GM23248 (cell line): ENCODE measurements around the gene SLC37A3. TPM values are rescaled to one million over a fixed set of nuclear protein-coding genes. Genes with fewer than 3 reads are reported as not detected.

Experiments
- DNase-seq: peaks from one replicate; pipeline ENCODE4 v3.0.0-alpha.2; 2015
- H2AFZ ChIP-seq: fragments of 200-600 bp; sonication (generic); 2 replicates; pipeline ENCODE4 v1.6.1; 2016; ENCODE audit warnings: antibody characterized with exemption
- H3F3A ChIP-seq: fragments of 200-600 bp; sonication (generic); 2 replicates; pipeline ENCODE4 v1.6.1; 2016; ENCODE audit warnings: mild to moderate bottlenecking, antibody characterized with exemption, mixed run types; ENCODE audit not compliant: insufficient read depth
- H3K27ac ChIP-seq: fragments of 200-600 bp; sonication (generic); 2 replicates; pipeline ENCODE4 v1.5.1; 2016; ENCODE audit warnings: mild to moderate bottlenecking
- H3K27me3 ChIP-seq: fragments of 200-600 bp; sonication (generic); replicated peaks from 2 replicates; pipeline ENCODE4 v1.6.1; 2016; ENCODE audit warnings: mild to moderate bottlenecking; ENCODE audit not compliant: insufficient read depth
- H3K36me3 ChIP-seq: fragments of 200-600 bp; sonication (generic); 2 replicates; pipeline ENCODE4 v1.6.1; 2016; ENCODE audit warnings: low read depth, mild to moderate bottlenecking
- H3K4me1 ChIP-seq: fragments of 200-600 bp; sonication (generic); 2 replicates; pipeline ENCODE4 v1.6.1; 2016; ENCODE audit warnings: mild to moderate bottlenecking; ENCODE audit not compliant: insufficient read depth
- H3K4me2 ChIP-seq: fragments of 200-600 bp; sonication (generic); one replicate; pipeline ENCODE4 v1.6.1; 2016; ENCODE audit warnings: mild to moderate bottlenecking; ENCODE audit not compliant: unreplicated experiment
- H3K4me3 ChIP-seq: fragments of 200-600 bp; sonication (generic); 2 replicates; pipeline ENCODE4 v1.5.1; 2016; ENCODE audit warnings: mild to moderate bottlenecking
- H3K79me2 ChIP-seq: fragments of 200-600 bp; sonication (generic); 2 replicates; pipeline ENCODE4 v1.6.1; 2016; ENCODE audit warnings: mild to moderate bottlenecking; ENCODE audit not compliant: insufficient read depth
- H3K9ac ChIP-seq: fragments of 200-600 bp; sonication (generic); 2 replicates; pipeline ENCODE4 v1.6.1; 2016; ENCODE audit warnings: mild to moderate bottlenecking
- H3K9me2 ChIP-seq: fragments of 200-600 bp; sonication (generic); 2 replicates; pipeline ENCODE4 v1.6.1; 2016; ENCODE audit warnings: mixed run types, mild to moderate bottlenecking, moderate library complexity; ENCODE audit not compliant: insufficient read depth
- H3K9me3 ChIP-seq: fragments of 200-600 bp; sonication (generic); one replicate; pipeline ENCODE4 v1.6.1; 2017; ENCODE audit warnings: low read depth
- H4K20me1 ChIP-seq: fragments of 200-600 bp; sonication (generic); 2 replicates; pipeline ENCODE4 v1.6.0; 2016; ENCODE audit not compliant: insufficient read depth
- EZH2 ChIP-seq: fragments of 200-600 bp; sonication (generic); IDR thresholded peaks from 2 replicates; pipeline ENCODE4 v1.6.1; 2018; ENCODE audit warnings: antibody characterized with exemption, mild to moderate bottlenecking; ENCODE audit not compliant: insufficient read depth, poor library complexity, severe bottlenecking
- EZH2phosphoT487 ChIP-seq: fragments of 200-600 bp; sonication (generic); IDR thresholded peaks from 2 replicates; pipeline ENCODE4 v1.6.1; 2018; ENCODE audit warnings: antibody characterized with exemption, moderate library complexity, mild to moderate bottlenecking, low read depth; ENCODE audit not compliant: insufficient read depth
- WGBS, 2 experiments: methylation state at CpG; one replicate each; pipeline ENCODE4 v1.1.6; 2015 to 2017; ENCODE audit warnings: low lambda C conversion rate in 2 of 2, low coverage in 1 of 2; ENCODE audit errors: missing lambda C conversion rate in 2 of 2; 5-methylcytosine and 5-hydroxymethylcytosine counted together
- in situ Hi-C: fragments of 300-500 bp; cut with MboI; formaldehyde crosslinking; loops from 2 replicates; pipeline ENCODE4 v1.15.0; 2020
- polyA plus RNA-seq: library from polyadenylated mRNA; unstranded; fragments of >200 nt; fragmentation: Nextera tagmentation; extraction: Ambion mirVana; gene quantifications from 2 replicates; pipeline ENCODE4 v1.2.1, GENCODE V29; 2016
- total RNA-seq: library from RNA; depleted of rRNA; stranded (reverse); fragments of >200 nt; shearing (Covaris generic); gene quantifications from 2 replicates; pipeline ENCODE4 v1.2.3, GENCODE V29; 2014

The SLC37A3 gene
- total and polyA plus RNA-seq, 2 experiments from 2014 or later: 39.8 to 61.7 TPM

DNA sequence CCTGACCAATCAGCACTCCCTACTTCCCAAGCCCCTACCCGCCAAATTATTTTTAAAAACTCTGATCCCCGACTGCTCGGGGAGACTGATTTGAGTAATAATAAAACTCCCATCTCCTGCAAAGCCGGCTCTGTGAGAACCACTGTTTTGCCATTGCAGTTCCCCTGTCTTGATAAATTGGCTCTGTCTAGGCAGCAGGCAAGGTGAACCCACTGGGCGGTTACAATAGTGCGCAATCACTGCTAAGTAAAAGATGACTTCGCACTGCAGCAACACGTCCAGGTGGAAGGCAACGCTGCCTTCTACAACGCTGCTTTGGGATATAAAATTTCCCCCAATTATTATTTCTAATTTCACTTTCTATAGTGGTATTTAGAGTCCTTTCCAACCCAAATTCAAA is 8.9 kb downstream of the SLC37A3 start:
- Histone ChIP-seq H3K36me3 (no peaks in the 10 kb centered on the region), H3K4me2 (no peak overlapping the region), H2AFZ (no peak overlapping the region), H3K4me3 (no peak overlapping the region), H3K79me2 (peaks cover 97% of the 10 kb centered on the region), H3K27me3 (no peaks in the 10 kb centered on the region), H4K20me1 (peaks cover 26% of the 10 kb centered on the region), H3F3A (0 out of 2 replicates have a peak, but pooled peaks cover 8% of the 10 kb centered on the region), H3K9me3 (no peaks in the 10 kb centered on the region), H3K9me2 (no peaks in the 10 kb centered on the region), H3K9ac (no peak overlapping the region), H3K4me1 (peaks cover 6% of the 10 kb centered on the region; the same call in 1 of the 2 replicates), H3K27ac (no peak overlapping the region)
- in situ Hi-C loops: no loop called here
- 90 to 94% methylated on average over 10 of the region's 10 CpGs for WGBS, 2 experiments
- TF ChIP-seq EZH2phosphoT487 (no peak), EZH2 (no peak)
- no peak for DNase-seq

DNA sequence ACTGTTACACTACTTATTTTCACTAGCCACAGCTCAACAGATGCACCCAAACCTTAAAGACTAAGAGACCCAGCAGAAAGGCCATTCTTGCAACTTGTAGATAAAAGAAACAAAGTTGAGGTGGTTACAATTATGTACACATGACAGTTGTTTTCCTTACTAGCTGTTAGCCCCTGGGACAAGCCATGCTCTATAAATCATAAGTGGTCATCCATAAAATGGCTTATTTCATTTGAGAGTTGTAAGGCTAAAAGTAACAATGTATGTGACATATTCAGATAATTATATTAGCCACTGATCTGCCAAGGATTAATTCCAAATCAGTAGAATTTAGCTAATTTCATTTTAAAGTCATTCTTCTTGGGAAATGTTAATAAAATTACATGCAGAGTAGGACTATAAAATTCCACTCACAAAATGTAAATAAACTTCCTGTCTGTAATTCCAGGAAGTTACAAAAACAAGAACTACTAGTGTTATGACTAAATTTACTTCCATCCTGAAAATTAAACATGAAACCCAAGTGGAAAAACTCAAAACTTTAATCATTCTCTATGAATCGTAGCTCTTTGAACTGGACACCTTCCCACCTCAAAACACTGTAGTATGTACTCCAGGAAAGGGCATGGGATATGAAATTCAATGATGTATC is 13.3 kb downstream of the SLC37A3 start:
- Histone ChIP-seq H3K9me2 (no peaks in the 10 kb centered on the region), H3F3A (no peaks in the 10 kb centered on the region), H4K20me1 (peaks cover 3% of the 10 kb centered on the region), H3K27me3 (no peaks in the 10 kb centered on the region), H3K9me3 (no peaks in the 10 kb centered on the region), H3K27ac (no peak overlapping the region), H3K4me2 (no peak overlapping the region), H3K36me3 (peaks cover 6% of the 10 kb centered on the region; the same call in 1 of the 2 replicates), H3K4me1 (no peaks in the 10 kb centered on the region; the same call in 1 of the 2 replicates), H3K4me3 (no peak overlapping the region), H2AFZ (no peak overlapping the region), H3K9ac (no peak overlapping the region), H3K79me2 (peaks cover 77% of the 10 kb centered on the region)
- DNase-seq: no peak
- 52 to 57% methylated on average over 1 of the region's 1 CpG for WGBS, 2 experiments
- in situ Hi-C loops: no loop called here
- TF ChIP-seq EZH2 (no peak), EZH2phosphoT487 (no peak)

DNA sequence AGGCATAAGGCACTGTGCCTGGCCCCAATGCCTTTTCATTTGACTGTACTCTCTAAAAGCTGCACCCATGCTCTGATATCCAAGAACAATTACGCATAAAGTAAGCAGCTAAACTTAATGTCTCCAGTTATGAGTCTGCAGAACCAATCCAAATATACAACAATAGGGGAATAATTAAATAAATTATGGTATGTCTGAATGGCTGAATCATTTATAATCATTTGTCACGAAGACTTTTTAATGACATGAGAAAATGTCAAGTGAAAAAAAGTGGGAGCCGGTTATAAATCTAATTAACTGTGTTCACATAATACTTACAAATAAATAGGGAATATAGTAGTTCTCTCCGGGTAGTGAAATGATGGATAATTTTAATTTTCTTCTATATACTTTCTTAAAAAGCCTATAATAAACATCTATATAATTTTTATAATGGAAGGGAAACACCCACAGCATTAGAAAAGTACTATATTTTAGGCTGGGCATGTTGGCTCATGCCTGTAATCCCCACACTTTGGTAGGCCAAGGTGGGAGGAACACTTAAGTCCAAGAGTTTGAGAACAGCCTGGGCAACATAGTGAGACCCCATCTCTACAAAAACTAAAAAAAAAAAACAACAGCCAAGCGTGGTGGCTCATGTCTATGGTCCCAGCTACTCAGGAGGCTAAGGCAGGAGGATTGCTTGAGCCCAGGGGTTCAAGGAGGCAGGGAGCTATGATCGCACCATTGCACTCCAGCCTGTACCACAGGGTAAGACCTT is 14.2 kb downstream of the SLC37A3 start:
- 95 to 98% methylated on average over 6 of the region's 6 CpGs for WGBS, 2 experiments
- no peaks in the 10 kb centered on the region for H3F3A ChIP-seq
- H4K20me1 ChIP-seq: peaks cover 3% of the 10 kb centered on the region
- DNase-seq: no peak
- H3K9me3 ChIP-seq: no peaks in the 10 kb centered on the region
- no peaks in the 10 kb centered on the region for H3K27me3 ChIP-seq
- no peaks in the 10 kb centered on the region; the same call in 1 of the 2 replicates for H3K4me1 ChIP-seq
- H3K4me3 ChIP-seq: no peak overlapping the region
- no peaks in the 10 kb centered on the region for H3K9me2 ChIP-seq
- in situ Hi-C loops: no loop called here
- peaks cover 9% of the 10 kb centered on the region; the same call in 1 of the 2 replicates for H3K36me3 ChIP-seq
- H3K9ac ChIP-seq: no peak overlapping the region
- TF ChIP-seq EZH2phosphoT487 (no peak), EZH2 (no peak)
- no peak overlapping the region for H3K4me2 ChIP-seq
- H3K79me2 ChIP-seq: peaks cover 68% of the 10 kb centered on the region
- no peak overlapping the region for H3K27ac ChIP-seq
- H2AFZ ChIP-seq: no peak overlapping the region

DNA sequence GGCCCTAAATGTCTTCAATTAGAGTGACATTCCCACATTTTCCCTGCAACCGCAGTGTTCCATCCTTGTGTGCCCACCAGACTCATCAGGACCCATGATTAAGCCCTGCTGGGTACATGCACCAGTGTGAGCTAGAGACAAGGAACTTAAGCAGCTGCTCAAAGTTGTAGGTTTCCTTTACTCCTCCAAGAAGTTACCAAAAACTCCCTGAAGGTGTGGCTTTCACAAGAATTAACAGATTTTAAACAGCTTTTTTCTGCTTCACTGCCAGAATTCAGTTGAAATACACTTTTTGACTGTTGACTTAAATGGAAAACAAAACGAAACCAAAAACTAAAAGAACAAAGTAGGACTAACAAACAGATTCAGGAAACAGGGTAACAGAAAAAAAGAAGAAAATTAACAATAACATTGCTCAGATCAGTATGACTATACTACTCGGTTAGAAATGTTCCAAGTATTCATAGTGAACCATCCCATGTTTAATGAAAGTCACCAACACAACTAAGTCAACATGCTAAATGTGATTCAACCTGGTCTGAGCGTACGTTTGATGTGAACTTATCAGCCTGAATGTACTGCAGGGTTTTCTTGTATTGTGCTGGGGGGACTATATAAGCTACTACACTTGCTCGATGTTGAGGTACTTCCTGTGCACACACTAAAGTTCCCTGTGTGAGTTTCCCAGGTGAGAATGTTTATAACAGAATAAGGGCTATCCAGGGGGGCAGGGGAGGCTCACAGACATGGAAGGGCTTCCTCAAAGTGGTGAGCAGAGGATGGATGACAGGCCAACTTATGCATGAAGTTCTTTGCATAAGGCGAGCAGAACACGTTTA is 22.2 kb downstream of the SLC37A3 start:
- TF ChIP-seq EZH2: no peak
- no peak for TF ChIP-seq EZH2phosphoT487
- no peaks in the 10 kb centered on the region for H3K9me3 ChIP-seq
- H3K4me3 ChIP-seq: no peak overlapping the region
- H3K4me1 ChIP-seq: no peaks in the 10 kb centered on the region
- no peak for DNase-seq
- H4K20me1 ChIP-seq: no peaks in the 10 kb centered on the region
- no peaks in the 10 kb centered on the region for H3K27me3 ChIP-seq
- no peaks in the 10 kb centered on the region for H3K9me2 ChIP-seq
- no peaks in the 10 kb centered on the region for H3F3A ChIP-seq
- peaks cover 4% of the 10 kb centered on the region; the same call in 1 of the 2 replicates for H3K79me2 ChIP-seq
- H3K9ac ChIP-seq: no peak overlapping the region
- 76 to 79% methylated on average over 8 of the region's 8 CpGs for WGBS, 2 experiments
- H3K27ac ChIP-seq: no peak overlapping the region
- H3K36me3 ChIP-seq: peaks cover 9% of the 10 kb centered on the region; the same call in 1 of the 2 replicates
- in situ Hi-C loops: no loop called here
- no peak overlapping the region for H2AFZ ChIP-seq
- H3K4me2 ChIP-seq: no peak overlapping the region
